IPS-11a (cell line): ENCODE results near the gene HSPB6.

Source experiments
- H3K4me3 ChIP-seq: one replicate; pipeline ENCODE4 v1.5.1; 2013; ENCODE audit warnings: low read depth, low read length, control low read depth

The HSPB6 gene

DNA sequence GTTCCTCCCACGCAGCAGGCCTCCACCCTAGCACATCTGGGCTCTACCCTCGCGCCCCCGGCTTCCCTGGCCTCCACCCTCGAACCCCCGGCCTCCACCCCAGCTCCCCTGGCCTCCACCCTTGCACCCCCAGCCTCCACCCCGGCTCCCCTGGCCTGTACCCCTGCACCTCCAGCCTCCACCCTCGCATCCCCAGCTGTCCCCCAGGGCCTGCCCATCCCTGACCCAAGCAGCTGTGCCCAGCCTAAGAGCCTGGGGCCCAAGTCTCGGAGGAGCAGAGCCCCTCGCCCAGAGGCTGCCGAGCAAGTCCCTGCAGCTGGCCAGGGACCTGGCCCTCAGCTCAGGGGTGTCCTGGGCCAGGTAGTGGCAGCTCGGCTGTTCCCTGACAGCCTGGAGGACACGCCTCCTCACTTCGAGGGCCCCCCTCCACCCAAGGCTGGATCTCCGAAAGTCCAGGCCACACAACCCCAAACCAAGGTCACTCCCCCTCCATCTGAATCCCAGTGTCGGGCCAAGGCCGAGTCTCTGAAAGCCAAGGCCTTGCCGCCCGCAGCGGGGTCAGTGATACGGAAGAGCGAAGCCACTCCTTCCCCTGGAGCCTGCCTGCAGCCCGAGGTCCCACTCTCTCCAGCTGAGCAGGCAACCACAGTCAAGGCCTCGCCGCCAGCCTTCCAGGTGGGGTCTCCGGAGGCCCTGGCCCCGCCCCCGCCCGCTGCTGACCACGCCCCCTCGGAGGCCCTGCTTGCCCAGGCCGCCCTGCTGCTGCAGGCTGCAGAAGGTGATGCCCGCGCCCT is 10.7 kb upstream of the HSPB6 start:
- no peak overlapping the region for H3K4me3 ChIP-seq

DNA sequence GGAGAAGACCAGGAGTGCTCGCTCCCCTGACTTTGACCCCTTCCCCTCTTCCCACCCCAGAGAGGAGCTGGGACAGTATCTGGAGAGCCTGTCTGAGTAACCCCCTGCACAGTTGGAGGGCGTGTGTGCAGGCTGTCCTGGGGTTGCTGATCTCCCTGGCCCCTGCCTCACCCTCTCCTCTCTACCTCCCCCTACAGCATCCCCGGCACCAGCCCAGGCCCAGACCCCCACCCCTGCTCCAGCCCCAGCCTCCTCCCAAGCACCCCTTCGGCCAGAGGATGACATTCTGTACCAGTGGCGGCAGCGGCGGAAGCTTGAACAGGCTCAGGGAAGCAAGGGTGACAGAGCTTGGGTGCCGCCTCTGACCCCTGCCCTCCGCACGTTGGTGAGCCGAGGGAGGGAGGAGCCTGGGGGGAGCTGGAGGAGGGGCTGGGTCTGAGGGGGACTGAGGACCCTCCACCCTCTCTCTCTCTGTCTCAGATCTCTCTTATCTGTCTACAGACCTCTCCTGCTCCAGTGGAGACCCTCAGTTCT is 9.8 kb upstream of the HSPB6 start:
- H3K4me3 ChIP-seq = no peak overlapping the region

DNA sequence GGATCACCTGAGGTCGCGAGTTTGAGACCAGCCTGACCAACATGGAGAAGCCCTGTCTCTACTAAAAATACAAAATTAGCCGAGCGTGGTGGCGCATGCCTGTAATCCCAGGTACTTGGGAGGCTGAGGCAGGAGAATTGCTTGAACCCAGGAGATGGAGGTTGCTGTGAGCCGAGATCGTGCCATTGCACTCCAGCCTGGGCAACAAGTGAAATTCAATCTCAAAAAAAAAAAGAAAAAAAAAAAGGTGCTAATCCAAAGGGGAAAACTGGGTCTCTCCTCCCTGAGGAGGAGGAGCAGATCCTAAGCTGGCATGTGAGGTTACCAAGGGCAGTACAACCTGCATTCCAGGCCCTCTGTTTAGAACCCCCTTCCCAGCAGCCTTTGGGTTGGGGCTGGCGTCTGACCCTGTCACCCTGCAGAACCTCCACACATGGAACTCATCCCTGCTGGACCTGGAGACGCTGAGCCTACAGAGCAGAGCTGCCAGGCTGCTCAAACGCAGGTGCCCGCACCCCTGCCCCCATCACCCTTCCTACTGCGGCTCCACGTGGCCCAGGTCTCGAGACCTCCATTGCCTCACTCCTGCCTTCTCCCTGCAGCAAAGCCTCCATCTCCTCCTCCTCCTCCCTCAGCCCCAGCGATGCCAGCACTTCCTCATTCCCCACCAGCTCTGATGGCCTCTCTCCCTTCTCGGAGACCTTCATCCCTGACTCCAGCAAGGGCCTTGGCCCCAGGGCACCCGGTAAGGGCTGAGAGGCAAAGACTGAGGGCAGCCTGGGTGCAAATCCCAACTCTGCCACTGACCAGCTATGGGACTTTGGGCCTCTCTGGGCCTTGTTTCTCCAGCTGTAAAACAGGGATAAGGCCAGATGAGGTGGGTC is 7.8 kb upstream of the HSPB6 start:
- H3K4me3 ChIP-seq = no peak overlapping the region

DNA sequence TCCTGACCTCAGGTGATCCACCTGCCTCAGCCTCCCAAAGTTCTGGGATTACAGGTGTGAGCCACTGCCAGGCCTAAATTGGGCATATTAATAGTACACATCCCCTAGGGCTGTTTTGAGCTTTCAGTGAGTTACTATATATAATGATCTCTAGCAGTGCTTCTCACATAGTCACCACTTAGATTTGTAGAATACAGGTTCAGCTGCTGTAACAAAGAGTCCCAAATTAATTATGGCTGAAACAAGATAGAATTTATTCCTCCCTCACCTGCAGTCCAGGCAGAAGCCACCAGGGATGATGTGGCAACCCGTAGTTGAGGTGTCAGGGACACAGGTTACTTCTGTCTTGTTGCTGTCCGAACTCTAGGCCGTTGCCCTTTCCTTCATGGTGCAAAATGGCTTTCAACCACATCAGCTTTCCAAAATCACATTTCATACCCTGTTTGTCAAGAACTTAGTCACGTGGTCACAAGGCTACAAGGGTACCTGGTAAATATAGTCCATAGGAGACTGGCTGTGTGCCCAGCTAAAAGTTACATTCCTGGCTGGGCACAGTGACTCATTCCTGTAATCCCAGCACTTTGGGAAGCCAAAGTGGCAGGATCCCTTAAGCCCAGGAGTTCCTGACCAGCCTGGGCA is 4.0 kb upstream of the HSPB6 start:
- H3K4me3 ChIP-seq = no peak overlapping the region

DNA sequence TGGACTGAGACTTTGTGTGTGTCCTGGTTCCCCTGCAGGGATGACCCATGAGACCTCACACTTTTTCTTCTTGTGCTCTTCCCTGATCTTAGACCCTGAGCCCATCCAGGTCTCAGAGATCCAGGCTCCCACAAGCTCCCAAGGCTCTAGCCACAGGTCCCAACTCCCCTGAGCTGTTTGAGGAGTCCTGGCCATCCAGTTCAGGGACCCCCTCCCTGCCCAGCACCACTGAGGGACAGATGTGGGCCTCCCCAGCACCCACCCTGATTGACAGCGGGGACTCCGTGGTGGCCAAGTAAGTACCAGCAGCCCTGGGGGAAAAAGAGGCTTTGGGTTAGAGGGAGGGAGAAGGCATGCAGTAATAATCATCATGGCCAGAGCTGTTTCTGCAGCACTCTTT is 2.9 kb upstream of the HSPB6 start:
- no peak overlapping the region for H3K4me3 ChIP-seq

DNA sequence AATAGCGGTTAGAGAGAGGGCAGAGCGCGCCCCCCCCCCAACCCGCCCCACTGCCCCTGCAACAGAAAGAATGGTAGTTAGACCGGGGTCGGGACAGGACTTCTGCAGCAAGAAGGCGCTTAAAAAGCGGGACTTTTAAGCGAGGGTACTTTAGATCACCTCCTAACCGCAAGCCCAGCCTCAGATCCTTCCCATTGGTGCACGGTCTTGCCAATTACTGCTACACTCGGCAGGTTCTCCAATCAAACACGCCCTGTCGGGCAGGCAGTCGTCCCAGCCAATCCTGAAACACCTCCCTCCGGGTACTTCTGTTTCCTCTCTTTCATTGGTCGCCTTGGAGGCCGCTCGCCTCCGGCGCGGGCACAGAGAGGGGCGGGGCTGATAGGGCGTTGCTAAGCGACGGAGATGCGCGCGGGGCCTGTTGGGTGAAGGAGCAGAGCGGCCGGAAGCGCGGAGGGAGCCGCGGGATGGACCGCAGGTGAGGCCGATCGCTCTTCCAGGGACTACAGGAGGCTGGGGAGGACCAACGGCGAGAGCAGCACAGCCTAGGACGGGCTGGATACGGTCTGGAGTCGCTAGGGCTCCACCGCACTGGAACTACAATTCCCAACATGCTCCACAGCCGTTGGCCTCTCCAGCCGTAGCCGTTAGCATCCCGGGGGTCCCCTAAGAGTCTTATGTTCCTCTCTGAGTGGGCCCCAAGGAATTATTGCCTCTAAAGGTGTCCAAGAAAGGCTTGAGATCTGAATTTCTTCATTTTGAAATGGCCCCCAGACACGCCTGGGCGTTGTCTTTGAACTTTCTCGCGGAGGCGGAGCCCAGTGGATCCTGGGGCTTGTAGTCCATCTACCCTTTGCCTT is 1.1 kb upstream of the HSPB6 start, which contains the start of gene PROSER3:
TSS of gene PROSER3 (plus strand) at position 428 of the 860 bp plus-strand sequence. CDS start at position 468, 40 bp downstream.
- peak within 1 kb of the TSS; percentile 99 for H3K4me3 ChIP-seq

DNA sequence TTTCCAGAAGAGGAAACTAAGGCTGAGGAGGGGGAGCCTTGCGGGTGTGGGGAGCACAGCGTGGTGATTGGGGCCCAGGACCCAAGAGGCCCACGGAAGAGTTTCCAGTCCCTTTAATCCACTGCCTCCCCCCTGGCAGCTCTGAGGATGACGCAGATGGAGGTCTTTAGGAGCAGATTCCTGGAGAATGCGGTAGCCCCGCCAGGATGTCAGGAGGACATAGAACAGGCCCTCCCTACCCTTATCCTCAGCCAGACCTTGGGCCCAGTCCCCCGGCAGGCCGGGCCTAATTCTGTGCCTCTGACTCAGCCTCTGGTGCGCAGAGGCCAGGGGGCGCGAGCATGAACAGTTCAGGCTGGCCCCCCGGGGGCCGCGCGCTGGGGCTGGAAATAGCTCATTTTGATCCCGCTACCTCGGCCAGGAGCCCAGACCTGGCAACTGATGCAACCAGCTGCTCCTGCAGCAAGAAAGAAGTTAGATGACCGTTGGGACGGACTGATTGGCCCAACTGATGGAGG is 461 bp upstream of the HSPB6 start:
- H3K4me3 ChIP-seq = peak overlapping the region; percentile 99

DNA sequence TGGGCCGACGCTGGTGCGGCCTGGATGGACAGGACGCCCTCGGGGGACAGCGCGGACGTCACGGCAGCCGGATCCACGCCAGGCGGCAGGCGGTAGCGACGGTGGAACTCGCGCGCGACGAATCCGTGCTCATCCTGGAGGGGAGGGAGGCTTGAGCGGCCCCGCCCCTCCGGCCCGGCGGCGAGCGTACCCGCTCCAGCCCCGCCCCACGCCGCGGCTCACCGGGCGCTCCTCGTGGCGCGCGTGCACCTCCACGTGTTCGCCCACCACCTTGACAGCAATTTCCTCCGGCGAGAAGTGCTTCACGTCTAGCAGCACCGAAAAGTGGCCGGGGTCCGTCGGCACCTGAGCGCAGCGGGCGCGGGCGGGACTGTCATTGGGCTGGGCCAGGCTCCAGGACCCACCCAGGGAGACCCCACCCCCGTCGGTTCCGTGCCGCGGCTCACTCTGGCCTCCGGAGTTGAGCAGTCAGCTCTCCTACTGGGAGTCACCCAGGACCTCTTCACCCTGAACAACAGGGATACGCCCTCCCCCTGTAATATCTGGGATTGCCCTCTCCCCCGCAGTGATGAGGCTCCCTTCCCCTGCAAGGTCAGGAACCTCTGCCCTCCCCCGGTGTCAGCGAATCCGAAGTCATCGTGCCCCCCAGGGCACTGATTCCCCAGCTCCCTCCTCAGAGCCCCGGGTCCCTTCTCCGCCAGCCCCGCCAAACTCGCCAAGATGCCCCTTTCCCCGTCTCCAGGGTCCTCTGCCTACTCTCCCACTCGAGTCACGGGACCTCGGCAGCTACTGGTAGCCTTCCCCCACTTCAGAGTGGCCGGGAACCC is 1.1 kb downstream of the HSPB6 start:
- peak overlapping the region; percentile 37 for H3K4me3 ChIP-seq

DNA sequence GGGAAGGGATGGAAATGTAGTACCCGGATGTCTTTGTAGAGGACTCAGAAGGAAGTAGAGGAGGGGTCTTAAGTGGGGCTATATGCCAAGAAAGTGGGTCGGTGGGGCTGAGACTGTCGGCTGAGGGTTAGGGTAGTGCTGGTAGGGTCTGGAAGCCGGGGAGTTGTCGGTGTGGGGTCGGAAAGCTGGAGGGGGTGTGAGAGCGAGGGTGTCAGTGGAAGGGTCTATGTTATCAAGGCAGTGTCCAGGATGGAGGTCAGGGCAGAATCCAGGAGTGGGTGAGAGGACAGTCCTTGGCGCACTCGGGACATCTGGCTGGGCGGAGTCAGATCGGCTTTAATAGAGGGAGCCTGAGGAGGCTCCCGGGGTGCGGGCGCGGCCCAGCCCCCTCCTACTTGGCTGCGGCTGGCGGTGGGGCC is 1.7 kb downstream of the HSPB6 start:
- H3K4me3 ChIP-seq = peak overlapping the region; percentile 37

DNA sequence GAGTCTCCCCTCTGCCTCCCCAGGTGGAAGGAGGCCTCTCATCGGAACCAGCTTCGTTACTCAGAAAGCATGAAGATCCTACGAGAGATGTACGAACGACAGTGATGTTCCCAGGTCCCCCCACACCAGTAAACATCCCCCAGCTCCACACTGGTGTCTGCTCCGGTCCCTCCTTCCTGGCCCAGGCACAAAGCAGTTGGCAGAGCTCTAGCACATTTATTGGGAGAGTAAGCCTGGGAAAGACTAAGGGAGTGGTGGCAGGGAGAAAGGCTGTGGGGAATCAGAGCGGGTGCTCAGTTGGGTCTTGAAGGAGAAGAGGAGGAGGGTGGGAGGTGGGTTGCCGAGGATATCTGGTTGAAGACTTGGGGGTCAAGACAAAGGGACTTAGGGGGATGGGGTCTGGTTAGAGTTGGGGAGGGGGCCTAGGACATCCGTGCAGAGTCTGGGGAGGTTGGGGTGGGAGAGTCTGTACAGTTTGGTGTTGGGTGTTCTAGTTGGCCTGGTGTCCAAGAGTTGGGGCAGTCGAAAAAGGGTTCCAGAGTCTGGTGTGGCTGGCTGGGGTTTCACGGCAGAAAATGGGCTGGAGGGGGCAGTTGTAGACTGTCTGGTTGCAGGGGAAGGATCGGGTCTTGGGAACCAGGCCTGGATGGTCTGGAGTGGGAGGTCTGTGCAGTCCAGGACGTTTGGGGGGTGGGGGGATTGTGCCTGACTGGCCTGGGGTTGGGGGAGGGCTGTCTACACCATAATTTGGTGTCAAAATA is 2.3 kb downstream of the HSPB6 start:
- H3K4me3 ChIP-seq = no peak overlapping the region

DNA sequence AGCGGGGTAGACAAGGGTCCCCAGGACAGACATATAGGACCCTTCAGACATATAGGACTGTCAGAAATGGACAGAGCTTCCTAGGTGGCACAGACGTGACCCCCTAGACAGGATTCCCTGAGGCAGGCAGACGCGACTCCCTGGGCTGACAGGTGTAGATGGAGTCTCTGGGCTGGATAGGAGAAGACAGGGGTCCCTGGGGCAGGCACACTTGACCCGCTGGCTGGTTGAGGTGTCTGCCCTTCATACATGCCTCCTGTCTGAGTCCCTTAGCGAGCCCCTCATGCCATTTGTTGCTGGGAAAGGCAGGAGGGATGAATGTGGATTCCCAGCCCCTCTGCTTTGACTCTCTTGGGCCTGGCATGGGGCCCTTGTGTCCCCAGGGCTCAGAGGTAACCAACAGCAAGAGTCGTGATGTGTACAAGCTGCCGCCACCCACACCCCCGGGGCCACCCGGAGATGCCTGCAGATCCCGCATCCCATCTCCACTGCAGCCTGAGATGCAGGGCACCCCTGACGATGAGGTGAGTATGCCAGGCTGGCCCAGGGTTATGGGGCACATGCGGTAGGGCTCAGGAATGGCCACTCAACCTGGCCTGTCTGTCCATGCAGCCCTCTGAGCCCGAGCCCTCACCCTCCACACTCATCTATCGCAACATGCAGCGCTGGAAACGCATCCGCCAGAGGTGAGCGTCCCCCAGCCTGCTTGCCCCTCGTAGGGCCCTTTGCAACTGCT is 3.0 kb downstream of the HSPB6 start:
- no peak overlapping the region for H3K4me3 ChIP-seq

DNA sequence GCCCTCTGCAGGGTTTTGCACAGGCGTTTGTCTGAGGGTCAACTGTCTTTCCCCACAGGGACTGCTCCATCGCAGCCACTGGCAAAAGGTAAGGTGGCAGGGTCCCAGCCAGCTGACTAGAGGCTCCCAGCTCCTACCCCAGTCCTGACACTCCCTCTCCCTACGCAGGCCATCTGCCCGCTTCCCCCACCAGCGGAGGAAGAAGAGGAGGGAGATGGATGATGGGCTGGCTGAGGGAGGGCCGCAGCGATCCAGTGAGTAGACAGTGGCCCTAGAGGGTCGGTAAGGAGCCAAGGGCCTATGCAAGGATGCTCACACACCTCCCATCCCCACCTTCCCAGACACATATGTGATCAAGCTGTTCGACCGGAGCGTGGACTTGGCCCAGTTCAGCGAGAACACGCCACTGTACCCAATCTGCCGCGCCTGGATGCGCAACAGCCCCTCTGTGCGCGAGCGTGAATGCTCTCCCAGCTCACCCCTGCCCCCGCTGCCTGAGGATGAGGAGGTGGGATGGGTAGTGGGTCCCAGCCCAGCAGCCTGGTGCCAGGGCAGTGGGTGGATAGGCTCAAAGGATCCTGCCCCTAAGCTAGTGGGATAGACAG is 4.0 kb downstream of the HSPB6 start:
- H3K4me3 ChIP-seq = no peak overlapping the region

DNA sequence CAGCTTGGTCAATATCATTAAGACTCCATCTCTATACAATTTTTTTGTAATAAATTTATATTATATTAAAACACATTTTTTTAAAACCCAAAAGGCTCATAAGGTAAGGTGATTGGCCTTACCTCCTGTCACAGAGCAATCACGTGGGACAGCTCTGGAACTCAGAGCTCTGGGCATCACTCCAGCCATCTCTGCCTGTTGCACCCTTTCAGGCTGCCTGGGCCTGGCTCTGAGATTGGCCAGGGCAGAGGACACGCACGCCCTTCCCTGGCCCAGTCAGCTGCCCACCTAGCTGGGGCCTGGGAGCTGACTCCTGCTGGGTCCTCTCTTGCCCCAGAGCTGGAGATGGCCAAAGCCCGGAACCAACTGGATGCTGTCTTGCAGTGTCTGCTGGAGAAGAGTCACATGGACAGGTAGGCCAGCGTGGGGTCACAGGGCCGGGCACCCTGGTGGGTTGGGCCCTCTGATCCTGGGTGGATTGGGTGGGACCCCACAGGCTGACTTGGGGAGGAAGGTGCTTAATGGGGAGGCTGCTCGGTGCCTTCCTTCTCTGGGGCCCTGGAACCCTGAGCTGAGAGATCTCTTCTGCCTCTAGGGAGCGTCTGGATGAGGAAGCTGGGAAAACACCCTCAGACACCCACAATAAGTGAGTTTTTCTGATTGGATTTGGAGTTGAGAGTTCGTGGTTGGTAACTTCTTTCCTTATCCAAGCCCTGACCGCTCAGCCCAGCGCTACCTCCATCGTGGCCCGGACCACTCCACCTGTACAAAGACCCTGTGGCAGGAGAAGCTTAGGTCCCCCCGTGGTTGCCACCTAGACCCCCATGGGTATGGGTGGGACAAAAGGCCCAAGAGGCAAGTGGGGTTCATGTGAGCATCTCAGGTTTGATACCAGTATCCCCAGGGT is 4.7 kb downstream of the HSPB6 start:
- H3K4me3 ChIP-seq = no peak overlapping the region

DNA sequence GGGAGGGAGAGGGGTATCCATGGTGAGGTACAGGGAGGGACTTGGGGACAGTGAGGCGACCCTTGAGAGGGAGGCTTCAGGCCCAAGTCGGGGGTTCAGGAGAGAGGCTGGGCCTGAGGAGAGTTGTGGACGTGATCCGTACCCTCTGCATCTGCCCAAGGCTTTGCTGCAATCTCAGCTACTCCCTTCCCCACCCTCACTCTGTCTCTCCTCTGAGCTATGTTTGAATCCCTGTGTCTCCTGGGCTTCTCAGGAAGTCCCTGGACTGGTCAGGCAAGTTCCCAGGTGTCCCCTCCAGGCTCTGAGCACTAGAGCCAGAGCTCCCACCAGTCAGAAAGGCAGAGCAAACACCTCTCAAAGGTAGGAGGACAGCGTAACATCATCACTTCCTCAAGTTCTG is 6.7 kb downstream of the HSPB6 start:
- H3K4me3 ChIP-seq = no peak overlapping the region

DNA sequence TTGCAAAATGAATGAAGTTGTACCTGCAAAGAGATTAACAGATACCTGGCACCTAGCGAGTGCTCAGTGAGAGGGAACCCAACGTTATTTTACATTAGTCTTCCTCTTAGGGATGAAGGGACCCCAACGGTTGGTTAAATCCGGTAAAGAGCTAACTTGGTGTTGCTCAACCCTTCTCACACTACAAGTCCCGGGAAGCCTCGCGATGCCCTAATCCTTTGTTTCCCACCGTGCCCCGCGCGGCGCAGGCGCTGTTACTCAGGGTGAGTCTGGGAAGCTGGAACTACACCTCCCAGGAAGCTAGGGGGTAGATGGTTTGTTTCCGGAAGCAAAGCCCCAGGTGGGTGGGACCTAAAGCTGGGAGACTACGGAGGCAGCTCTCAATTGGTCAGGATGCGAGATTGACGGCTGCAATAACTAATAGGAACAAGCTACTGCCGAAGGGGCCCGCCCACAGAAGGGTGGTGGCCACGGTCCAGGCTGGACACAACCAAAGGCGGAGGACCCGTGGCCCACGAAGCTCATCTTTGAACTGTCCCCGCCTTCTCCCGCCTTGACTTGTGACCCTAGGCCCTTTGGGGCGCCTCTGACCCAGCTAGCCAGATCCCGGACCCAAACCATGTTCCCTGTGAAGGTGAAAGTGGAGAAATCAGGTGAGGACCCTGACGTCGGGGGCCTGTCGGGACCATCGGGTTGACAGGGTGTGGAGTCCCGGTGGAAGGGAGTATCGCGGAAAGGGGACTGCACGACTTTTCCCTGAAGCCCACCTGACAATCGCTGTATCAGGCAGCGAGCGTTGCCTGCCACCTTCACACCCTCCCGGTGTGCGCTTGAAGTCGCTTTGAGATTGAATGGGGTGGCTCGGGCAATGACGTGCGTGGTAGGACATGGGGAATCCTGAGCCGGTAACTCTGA is 8.5 kb downstream of the HSPB6 start, which contains the start of gene LIN37:
TSS of gene LIN37 (plus strand) at position 471 of the 915 bp plus-strand sequence. CDS start at position 620, 149 bp downstream.
- peak within 1 kb of the TSS; percentile 92 for H3K4me3 ChIP-seq
